HUES6 (cell line): ENCODE measurements around the gene LYPD6.

Source experiments
- H3K27ac ChIP-seq: 2 replicates; pipeline ENCODE4 v1.7.0; 2013; ENCODE audit warnings: low read depth, mild to moderate bottlenecking, low read length, inconsistent platforms
- H3K27me3 ChIP-seq: 2 replicates; pipeline ENCODE4 v1.6.1; 2013; ENCODE audit warnings: low read length; ENCODE audit not compliant: control insufficient read depth, insufficient read depth
- H3K36me3 ChIP-seq: 2 replicates; pipeline ENCODE4 v1.6.1; 2013; ENCODE audit warnings: low read length; ENCODE audit not compliant: control insufficient read depth, insufficient read depth
- H3K4me1 ChIP-seq: 2 replicates; pipeline ENCODE4 v1.6.1; 2013; ENCODE audit warnings: low read length; ENCODE audit not compliant: control insufficient read depth, insufficient read depth
- H3K4me3 ChIP-seq: 2 replicates; pipeline ENCODE4 v1.5.1; 2013; ENCODE audit warnings: low read depth, low read length
- H3K9ac ChIP-seq: one replicate; pipeline ENCODE4 v1.6.1; 2013; ENCODE audit warnings: mild to moderate bottlenecking, low read length
- H3K9me3 ChIP-seq: 2 replicates; pipeline ENCODE4 v1.6.1; 2013; ENCODE audit warnings: low read depth, low read length; ENCODE audit not compliant: control insufficient read depth, insufficient read depth

The LYPD6 gene

DNA sequence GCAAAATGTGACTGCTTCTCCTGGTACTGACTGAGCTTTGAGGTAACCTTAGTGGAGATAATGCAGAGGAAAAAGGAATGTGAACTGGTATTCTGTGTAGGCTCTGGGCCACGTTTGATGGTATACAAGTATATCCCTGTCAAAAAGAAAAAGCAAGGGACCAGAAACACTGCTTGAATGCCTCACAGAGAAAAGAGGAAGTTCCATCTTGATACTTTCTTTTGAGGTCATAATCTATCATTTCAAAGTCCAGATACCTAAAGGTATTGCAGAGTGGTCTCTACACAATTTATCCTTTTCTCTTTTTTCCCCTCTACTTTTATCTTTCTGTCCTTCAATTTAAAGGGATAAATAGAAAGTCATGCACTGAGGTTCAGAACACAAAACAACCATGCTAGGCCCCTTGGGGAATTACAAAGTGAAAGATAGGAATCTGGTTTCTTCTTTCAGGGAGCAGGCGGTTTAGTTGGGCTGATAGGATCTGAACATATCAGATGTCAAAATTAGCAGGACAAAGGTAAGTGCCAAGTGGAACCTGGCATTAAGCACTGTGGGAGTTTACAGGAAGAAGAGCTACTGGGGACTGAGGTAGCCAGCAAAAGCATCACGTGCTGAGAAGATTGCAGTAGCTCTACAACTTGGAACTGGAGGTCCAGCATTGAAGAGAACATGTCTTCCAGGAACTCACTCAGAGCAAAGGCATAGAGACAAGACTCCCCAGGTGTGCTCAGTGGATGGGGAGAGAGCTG, 121.2 kb downstream of the LYPD6 start:
- no peaks in the 10 kb centered on the region for H3K9me3 ChIP-seq
- no peak overlapping the region for H3K4me3 ChIP-seq
- H3K27ac ChIP-seq, result no peak overlapping the region

DNA sequence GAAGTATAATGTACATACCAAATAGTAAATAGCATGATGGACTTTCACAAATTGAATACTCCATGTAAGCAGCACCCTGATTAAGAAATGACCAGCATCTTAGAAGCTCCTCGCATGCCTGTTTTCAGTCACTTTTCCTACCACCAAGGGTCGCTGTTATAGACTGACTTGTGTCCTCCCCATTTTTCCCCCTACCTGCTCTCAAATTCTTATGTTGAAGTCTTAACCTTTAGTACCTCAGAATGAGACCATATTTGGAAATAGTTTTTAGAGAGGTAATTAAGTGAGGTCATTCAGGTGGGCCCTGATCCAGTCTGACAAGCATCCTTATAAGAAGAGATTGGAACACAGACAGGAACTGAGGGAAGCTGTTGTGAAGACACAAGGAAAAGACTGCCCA, 125.9 kb downstream of the LYPD6 start:
- Histone ChIP-seq H3K9me3 (peaks cover 8% of the 10 kb centered on the region), H3K4me1 (peaks cover 6% of the 10 kb centered on the region), H3K4me3 (no peak overlapping the region), H3K36me3 (no peaks in the 10 kb centered on the region; the same call in 1 of the 2 replicates), H3K27ac (no peak overlapping the region), H3K9ac (no peak overlapping the region), H3K27me3 (peaks cover 17% of the 10 kb centered on the region; the same call in 1 of the 2 replicates)

More for the DNA sequence above, 121.2 kb downstream of the LYPD6 start:
- no peaks in the 10 kb centered on the region for H3K36me3 ChIP-seq
- no peak overlapping the region for H3K9ac ChIP-seq
- H3K4me1 ChIP-seq, result peaks cover 7% of the 10 kb centered on the region
- peaks cover 23% of the 10 kb centered on the region; the same call in 1 of the 2 replicates for H3K27me3 ChIP-seq

DNA sequence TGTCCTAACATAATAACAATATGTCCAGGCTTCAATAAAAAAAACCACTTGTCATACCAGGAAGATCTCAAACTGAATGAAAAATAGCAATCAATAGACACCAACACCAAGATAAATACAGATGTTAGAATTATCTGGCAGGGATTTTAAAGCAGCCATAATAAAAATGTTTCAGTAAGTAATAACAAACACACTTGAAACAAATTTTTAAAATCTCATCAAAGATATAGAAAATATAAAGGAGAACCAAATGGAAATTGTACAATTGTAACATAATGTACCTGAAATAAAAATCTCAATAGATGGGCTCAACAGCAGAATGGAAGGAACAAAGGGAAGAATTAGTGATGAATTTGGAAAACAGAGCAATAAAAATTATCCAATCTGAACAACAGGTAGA, 128.1 kb downstream of the LYPD6 start:
- Histone ChIP-seq H3K27ac (no peak overlapping the region), H3K36me3 (no peaks in the 10 kb centered on the region; the same call in 1 of the 2 replicates), H3K9ac (no peak overlapping the region), H3K27me3 (no peaks in the 10 kb centered on the region), H3K4me1 (no peaks in the 10 kb centered on the region), H3K4me3 (no peak overlapping the region), H3K9me3 (peaks cover 19% of the 10 kb centered on the region)

GRCh38 chr2:149463328-149464002, 133.1 kb downstream of the LYPD6 start:
- Histone ChIP-seq H3K9me3 (peaks cover 12% of the 10 kb centered on the region), H3K36me3 (no peaks in the 10 kb centered on the region), H3K27ac (no peak overlapping the region), H3K4me3 (no peak overlapping the region), H3K27me3 (no peaks in the 10 kb centered on the region), H3K4me1 (no peaks in the 10 kb centered on the region; the same call in 1 of the 2 replicates), H3K9ac (no peak overlapping the region)

GRCh38 chr2:149464396-149464795, 134.0 kb downstream of the LYPD6 start:
- H3K4me3 ChIP-seq, result no peak overlapping the region
- H3K9ac ChIP-seq, result no peak overlapping the region
- H3K36me3 ChIP-seq, result no peaks in the 10 kb centered on the region
- no peak overlapping the region for H3K27ac ChIP-seq
- no peaks in the 10 kb centered on the region; the same call in 1 of the 2 replicates for H3K4me1 ChIP-seq
- no peaks in the 10 kb centered on the region for H3K27me3 ChIP-seq
- H3K9me3 ChIP-seq, result peaks cover 12% of the 10 kb centered on the region

- H3K27me3 ChIP-seq, result no peaks in the 10 kb centered on the region
- H3K9me3 ChIP-seq, result peaks cover 12% of the 10 kb centered on the region
- no peak overlapping the region for H3K4me3 ChIP-seq
- H3K27ac ChIP-seq, result peak overlapping the region; percentile 56; the same call in 1 of the 2 replicates
- peak overlapping the region; percentile 25 for H3K9ac ChIP-seq
- H3K4me1 ChIP-seq, result no peaks in the 10 kb centered on the region; the same call in 1 of the 2 replicates
- H3K36me3 ChIP-seq, result no peaks in the 10 kb centered on the region; the same call in 1 of the 2 replicates
These were observed 135.5 kb downstream of the LYPD6 start for GRCh38 chr2:149465873-149466272.

GRCh38 chr2:149466635-149467034, 136.2 kb downstream of the LYPD6 start:
- no peaks in the 10 kb centered on the region for H3K27me3 ChIP-seq
- H3K9me3 ChIP-seq, result peaks cover 8% of the 10 kb centered on the region
- H3K9ac ChIP-seq, result peak overlapping the region; percentile 25
- no peaks in the 10 kb centered on the region; the same call in 1 of the 2 replicates for H3K36me3 ChIP-seq
- H3K4me1 ChIP-seq, result no peaks in the 10 kb centered on the region; the same call in 1 of the 2 replicates
- no peak overlapping the region for H3K4me3 ChIP-seq
- H3K27ac ChIP-seq, result peak overlapping the region; percentile 56; the same call in 1 of the 2 replicates

DNA sequence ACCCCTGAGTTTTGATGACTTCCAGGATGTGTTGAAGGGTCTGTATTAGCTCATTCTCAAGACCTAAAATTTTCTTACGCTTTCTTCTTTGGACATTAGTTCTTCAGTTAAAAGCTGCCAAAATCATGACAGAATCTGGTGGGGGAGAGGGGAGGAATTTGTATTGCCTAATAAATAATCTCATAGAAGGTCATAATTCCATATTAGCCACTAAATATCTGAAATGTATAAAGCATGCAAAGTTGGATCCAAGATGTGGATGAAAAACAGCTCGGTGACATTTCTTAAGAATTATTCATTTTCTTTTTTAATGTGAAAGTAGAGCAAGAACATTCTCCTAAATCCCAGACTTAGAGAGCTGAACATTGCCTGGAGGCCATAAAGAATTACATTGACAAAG, 137.0 kb downstream of the LYPD6 start:
- Histone ChIP-seq H3K27me3 (no peaks in the 10 kb centered on the region), H3K27ac (peak overlapping the region; percentile 3; the same call in 1 of the 2 replicates), H3K36me3 (no peaks in the 10 kb centered on the region; the same call in 1 of the 2 replicates), H3K4me1 (no peaks in the 10 kb centered on the region; the same call in 1 of the 2 replicates), H3K4me3 (no peak overlapping the region), H3K9me3 (0 out of 2 replicates have a peak, but pooled peaks cover 2% of the 10 kb centered on the region), H3K9ac (no peak overlapping the region)

GRCh38 chr2:149468636-149469035, 138.2 kb downstream of the LYPD6 start:
- Histone ChIP-seq H3K36me3 (no peaks in the 10 kb centered on the region; the same call in 1 of the 2 replicates), H3K27me3 (no peaks in the 10 kb centered on the region), H3K4me3 (no peak overlapping the region), H3K27ac (no peak overlapping the region), H3K9ac (no peak overlapping the region), H3K4me1 (no peaks in the 10 kb centered on the region; the same call in 1 of the 2 replicates), H3K9me3 (no peaks in the 10 kb centered on the region)

- H3K4me1 ChIP-seq, result no peaks in the 10 kb centered on the region; the same call in 1 of the 2 replicates
- H3K4me3 ChIP-seq, result no peak overlapping the region
- no peaks in the 10 kb centered on the region for H3K27me3 ChIP-seq
- H3K27ac ChIP-seq, result no peak overlapping the region
- H3K9me3 ChIP-seq, result no peaks in the 10 kb centered on the region
- H3K9ac ChIP-seq, result no peak overlapping the region
- no peaks in the 10 kb centered on the region; the same call in 1 of the 2 replicates for H3K36me3 ChIP-seq
These were observed 139.7 kb downstream of the LYPD6 start for GRCh38 chr2:149470046-149470445.

DNA sequence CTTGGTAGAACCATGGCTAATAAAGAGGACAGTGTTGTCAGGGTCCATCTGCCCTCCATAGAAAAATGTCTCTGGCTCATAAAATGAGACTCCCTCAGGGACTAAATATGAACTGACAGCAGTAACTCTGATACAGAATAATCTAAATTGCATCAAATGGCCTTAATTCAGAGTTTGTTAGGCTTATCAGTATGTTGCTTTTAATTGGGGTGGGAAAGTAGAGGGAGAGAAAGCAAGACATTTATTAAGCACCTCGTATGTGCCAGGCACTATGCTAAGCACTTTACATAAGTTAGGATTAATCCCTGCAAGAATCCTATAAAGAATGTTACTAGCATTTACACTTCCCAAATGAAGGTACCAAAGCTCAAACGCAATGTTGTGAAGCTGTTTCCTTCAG, 142.0 kb downstream of the LYPD6 start:
- no peak overlapping the region for H3K9ac ChIP-seq
- no peak overlapping the region for H3K4me3 ChIP-seq
- no peaks in the 10 kb centered on the region for H3K4me1 ChIP-seq
- no peak overlapping the region for H3K27ac ChIP-seq
- no peaks in the 10 kb centered on the region for H3K27me3 ChIP-seq
- no peaks in the 10 kb centered on the region; the same call in 1 of the 2 replicates for H3K36me3 ChIP-seq
- no peaks in the 10 kb centered on the region for H3K9me3 ChIP-seq
